ENCODE measurements around the gene ZNF385B.

- TF ChIP-seq CTCF (conservative IDR thresholded peaks at IDR 0.05; ENCODE audit: low read length) (no peak), EZH2phosphoT487 (IDR thresholded peaks at IDR 0.05; ENCODE audit: borderline replicate concordance, low read depth, low read length) (no peak)
These were observed 17.9 kb downstream of the ZNF385B start for GRCh38 chr2:179843541-179843940.

All from OCI-LY7 (cell line).